Breast epithelium (tissue), 4 donors: ENCODE measurements around the gene ARID3C. TPM values are rescaled to one million over a fixed set of nuclear protein-coding genes. Genes with fewer than 3 reads are reported as not detected.

ENCODE experiments used
- DNase-seq, 2 donors: peaks; one replicate each; pipeline ENCODE4 v3.0.0-alpha.2; 2019; ENCODE audit warnings: low spot score in 2 of 2
- H3K27ac ChIP-seq, 2 donors: fragments of 200-600 bp; sonication (generic) in 1 of 2; one replicate each; pipeline ENCODE4 v1.5.1; 2016 to 2019; ENCODE audit warnings: mild to moderate bottlenecking in 1 of 2
- H3K27me3 ChIP-seq, 2 donors: fragments of 200-600 bp; sonication (generic) in 1 of 2; one replicate each; pipeline versions ENCODE4 v1.5.1 to v1.6.0; 2017 to 2019; ENCODE audit warnings: control low read depth in 1 of 2, mild to moderate bottlenecking in 1 of 2
- H3K36me3 ChIP-seq: fragments of 200-600 bp; one replicate; pipeline ENCODE4 v1.5.1; 2019
- H3K4me1 ChIP-seq, 2 donors: fragments of 200-600 bp; sonication (generic); one replicate each; pipeline ENCODE4 v1.5.1; 2016 to 2019; ENCODE audit warnings: control low read depth in 1 of 2
- H3K4me3 ChIP-seq, 3 donors: fragments of 200-600 bp; sonication (generic); 1 replicate in 2 of 3; 2 replicates in 1 of 3; pipeline ENCODE4 v1.5.1; 2016 to 2019; ENCODE audit warnings: mild to moderate bottlenecking in 3 of 3, moderate library complexity in 2 of 3
- H3K9me3 ChIP-seq, 2 donors: fragments of 200-600 bp; sonication (generic) in 1 of 2; one replicate each; pipeline ENCODE4 v1.5.1; 2016 to 2019; ENCODE audit warnings: control low read depth in 1 of 2
- POLR2A ChIP-seq: fragments of 450-650 bp; IDR thresholded peaks from one replicate; pipeline ENCODE4 v1.6.1; 2016; ENCODE audit warnings: antibody characterized with exemption, mild to moderate bottlenecking, moderate library complexity
- POLR2AphosphoS5 ChIP-seq, 3 donors: sonication (generic); formaldehyde crosslinking; IDR thresholded peaks; one replicate each; pipeline ENCODE4 v1.6.1; 2017; ENCODE audit warnings: antibody characterized with exemption in 3 of 3
- intact Hi-C: fragments of 100-400 bp; cut with DNase I; formaldehyde crosslinking; loops from one replicate; pipeline ENCODE4 v1.15.1; 2023; ENCODE audit warnings: low total_unique reads
- total RNA-seq, 3 donors: library from RNA; depleted of rRNA; stranded (reverse); fragments of >200 nt; gene quantifications; one replicate each; pipeline ENCODE4 v1.1.0, GENCODE V29; 2016
- TF ChIP-seq, protein P1 (sequence below), 3 donors: fragments of 450-650 bp; IDR thresholded peaks; one replicate each; pipeline ENCODE4 v1.5.1; 2016 to 2017; ENCODE audit warnings: antibody characterized with exemption in 3 of 3, mild to moderate bottlenecking in 3 of 3, moderate library complexity in 3 of 3

The ARID3C gene
- total RNA-seq, 3 donors from 2014 or later = 0.29 TPM; not detected in 2

GRCh38 chr9:34652602-34653000 lies 23.7 kb upstream of the ARID3C start:
- Histone ChIP-seq H3K4me3 (peak overlapping the region; percentile 42 to 69 (median 50)), H3K36me3 (no peaks in the 10 kb centered on the region), H3K27ac (peak overlapping the region; percentile 90 to 93), H3K27me3 (no peaks in the 10 kb centered on the region), H3K9me3 (no peaks in the 10 kb centered on the region), H3K4me1 (peaks cover 11 to 42% of the 10 kb centered on the region in 2 donors)
- TF ChIP-seq POLR2A = no peak
- intact Hi-C loops = no loop called here
- DNase-seq = no peak

- Histone ChIP-seq H3K4me1 (peaks cover 14 to 43% of the 10 kb centered on the region in 2 donors), H3K27me3 (no peaks in the 10 kb centered on the region), H3K4me3 (peak within 1 kb of the TSS; percentile 42 to 69 (median 50)), H3K9me3 (no peaks in the 10 kb centered on the region), H3K27ac (peak within 1 kb of the TSS; percentile 90 to 93), H3K36me3 (no peaks in the 10 kb centered on the region)
- TF ChIP-seq POLR2AphosphoS5 (IDR thresholded peaks at IDR 0.05) (peak in 2 of 3 donors; percentile 39 to 40), POLR2A (no peak)
- TF ChIP-seq, protein P1, sequence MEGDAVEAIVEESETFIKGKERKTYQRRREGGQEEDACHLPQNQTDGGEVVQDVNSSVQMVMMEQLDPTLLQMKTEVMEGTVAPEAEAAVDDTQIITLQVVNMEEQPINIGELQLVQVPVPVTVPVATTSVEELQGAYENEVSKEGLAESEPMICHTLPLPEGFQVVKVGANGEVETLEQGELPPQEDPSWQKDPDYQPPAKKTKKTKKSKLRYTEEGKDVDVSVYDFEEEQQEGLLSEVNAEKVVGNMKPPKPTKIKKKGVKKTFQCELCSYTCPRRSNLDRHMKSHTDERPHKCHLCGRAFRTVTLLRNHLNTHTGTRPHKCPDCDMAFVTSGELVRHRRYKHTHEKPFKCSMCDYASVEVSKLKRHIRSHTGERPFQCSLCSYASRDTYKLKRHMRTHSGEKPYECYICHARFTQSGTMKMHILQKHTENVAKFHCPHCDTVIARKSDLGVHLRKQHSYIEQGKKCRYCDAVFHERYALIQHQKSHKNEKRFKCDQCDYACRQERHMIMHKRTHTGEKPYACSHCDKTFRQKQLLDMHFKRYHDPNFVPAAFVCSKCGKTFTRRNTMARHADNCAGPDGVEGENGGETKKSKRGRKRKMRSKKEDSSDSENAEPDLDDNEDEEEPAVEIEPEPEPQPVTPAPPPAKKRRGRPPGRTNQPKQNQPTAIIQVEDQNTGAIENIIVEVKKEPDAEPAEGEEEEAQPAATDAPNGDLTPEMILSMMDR (IDR thresholded peaks at IDR 0.05) = no peak
- DNase-seq = peak; percentile 75 to 83
- intact Hi-C loops = no loop called here
These were observed 23.2 kb upstream of the ARID3C start, which contains the start of gene IL11RA for GRCh38 chr9:34651876-34652601. Gene IL11RA (plus strand): TSS chr9:34652185. CDS start chr9:34655218, 3,033 bp downstream.

- H3K27ac ChIP-seq = peak overlapping the region; percentile 90 to 93
- peak in 1 of 2 donors; percentile 53 for DNase-seq
- H3K4me1 ChIP-seq = peaks cover 15 to 43% of the 10 kb centered on the region in 2 donors
- H3K27me3 ChIP-seq = no peaks in the 10 kb centered on the region
- H3K9me3 ChIP-seq = no peaks in the 10 kb centered on the region
- intact Hi-C loops = no loop called here
- TF ChIP-seq POLR2AphosphoS5 (IDR thresholded peaks at IDR 0.05) (no peak), POLR2A (no peak)
- TF ChIP-seq, protein P1 (IDR thresholded peaks at IDR 0.05) = no peak
- H3K36me3 ChIP-seq = no peaks in the 10 kb centered on the region
- peak overlapping the region; percentile 42 to 69 (median 50) for H3K4me3 ChIP-seq
These were observed 22.5 kb upstream of the ARID3C start for GRCh38 chr9:34651321-34651720.

GRCh38 chr9:34650816-34651215 lies 21.9 kb upstream of the ARID3C start:
- Histone ChIP-seq H3K4me1 (peaks cover 15 to 43% of the 10 kb centered on the region in 2 donors), H3K9me3 (no peaks in the 10 kb centered on the region), H3K36me3 (no peaks in the 10 kb centered on the region), H3K4me3 (no peak overlapping the region), H3K27me3 (no peaks in the 10 kb centered on the region), H3K27ac (peak overlapping the region; percentile 90 to 93)
- TF ChIP-seq, protein P1 (IDR thresholded peaks at IDR 0.05) = no peak
- no peak for TF ChIP-seq POLR2AphosphoS5 (IDR thresholded peaks at IDR 0.05)
- no peak for TF ChIP-seq POLR2A
- intact Hi-C loops = no loop called here
- DNase-seq = no peak

- H3K27ac ChIP-seq = peak overlapping the region; percentile 13 to 84
- intact Hi-C loops = no loop called here
These were observed 19.8 kb upstream of the ARID3C start for GRCh38 chr9:34648673-34649072.

More at GRCh38 chr9:34648673-34649072, 19.8 kb upstream of the ARID3C start:
- Histone ChIP-seq H3K27me3 (no peaks in the 10 kb centered on the region), H3K9me3 (no peaks in the 10 kb centered on the region), H3K4me1 (peaks cover 10 to 23% of the 10 kb centered on the region in 2 donors), H3K4me3 (no peak overlapping the region), H3K36me3 (no peaks in the 10 kb centered on the region)
- TF ChIP-seq POLR2A (no peak), POLR2AphosphoS5 (IDR thresholded peaks at IDR 0.05) (no peak)
- TF ChIP-seq, protein P1 (IDR thresholded peaks at IDR 0.05) = no peak
- DNase-seq = no peak
